Neural cell (in vitro differentiated cells): ENCODE measurements around the gene ING5. TPM values are rescaled to one million over a fixed set of nuclear protein-coding genes. Genes with fewer than 3 reads are reported as not detected.
A peak's percentile ranks its signal among the peaks of the same experiment; 100 is the strongest.

ENCODE experiments used
- H2AFZ ChIP-seq: fragments of 200-600, 300-800 bp; sonication (generic), shearing (Covaris generic); 2 replicates; pipeline ENCODE4 v1.6.0; 2014; ENCODE audit warnings: low read depth, mild to moderate bottlenecking, antibody characterized with exemption, low read length, moderate library complexity
- H3F3A ChIP-seq: fragments of 200-600 bp; shearing (Covaris generic); 2 replicates; pipeline ENCODE4 v1.6.1; 2016; ENCODE audit warnings: mild to moderate bottlenecking, moderate library complexity, mixed read lengths, antibody characterized with exemption, low read length; ENCODE audit not compliant: insufficient read depth, poor library complexity, severe bottlenecking
- H3K27ac ChIP-seq: fragments of 200-600, 300-800 bp; sonication (generic), shearing (Covaris generic); 2 replicates; pipeline ENCODE4 v1.5.1; 2014; ENCODE audit warnings: mild to moderate bottlenecking, low read length, moderate library complexity
- H3K27me3 ChIP-seq: fragments of 300-800, 200-600 bp; sonication (generic), shearing (Covaris generic); 2 replicates; pipeline ENCODE4 v1.6.0; 2014; ENCODE audit warnings: mild to moderate bottlenecking, low read depth, low read length, moderate library complexity; ENCODE audit not compliant: insufficient read depth
- H3K36me3 ChIP-seq: fragments of 300-800, 200-600 bp; sonication (generic), shearing (Covaris generic); 2 replicates; pipeline ENCODE4 v1.5.1; 2014; ENCODE audit warnings: mild to moderate bottlenecking, antibody characterized with exemption, low read length, moderate library complexity; ENCODE audit not compliant: insufficient read depth
- H3K4me2 ChIP-seq: fragments of 300-800, 200-600 bp; sonication (generic), shearing (Covaris generic); 2 replicates; pipeline ENCODE4 v1.6.0; 2014; ENCODE audit warnings: mild to moderate bottlenecking, low read length
- H3K4me3 ChIP-seq: fragments of 300-800, 200-600 bp; sonication (generic), shearing (Covaris generic); 2 replicates; pipeline ENCODE4 v1.5.1; 2014; ENCODE audit warnings: mild to moderate bottlenecking, low read length, moderate library complexity
- H3K79me2 ChIP-seq: fragments of 200-600 bp; shearing (Covaris generic); replicated peaks from 2 replicates; pipeline ENCODE4 v1.6.0; 2014; ENCODE audit warnings: mild to moderate bottlenecking, low read length, moderate library complexity; ENCODE audit not compliant: insufficient read depth
- H3K9ac ChIP-seq: fragments of 300-800, 200-600 bp; sonication (generic), shearing (Covaris generic); 2 replicates; pipeline ENCODE4 v1.6.1; 2016; ENCODE audit warnings: mild to moderate bottlenecking, low read length, mixed read lengths
- H3K9me2 ChIP-seq: fragments of 200-600 bp; shearing (Covaris generic); 2 replicates; pipeline ENCODE4 v1.6.1; 2016; ENCODE audit warnings: mild to moderate bottlenecking, low read length, mixed read lengths; ENCODE audit not compliant: insufficient read depth
- H3K9me3 ChIP-seq: fragments of 200-600, 300-800 bp; sonication (generic), shearing (Covaris generic); 2 replicates; pipeline ENCODE4 v1.6.1; 2016; ENCODE audit warnings: mild to moderate bottlenecking, mixed run types, low read length, moderate library complexity, mixed read lengths
- H4K20me1 ChIP-seq: fragments of 200-600 bp; shearing (Covaris generic); 2 replicates; pipeline ENCODE4 v1.6.1; 2016; ENCODE audit warnings: mild to moderate bottlenecking, mixed run types; ENCODE audit not compliant: insufficient read depth
- EP300 ChIP-seq: fragments of 450-650 bp; conservative IDR thresholded peaks from 2 replicates; pipeline ENCODE4 v1.6.1; 2014; ENCODE audit warnings: antibody characterized with exemption, mild to moderate bottlenecking, moderate library complexity; ENCODE audit not compliant: poor library complexity, severe bottlenecking
- EZH2 ChIP-seq: fragments of 200-600, 300-800 bp; shearing (Covaris generic), sonication (generic); IDR thresholded peaks from 2 replicates; pipeline ENCODE4 v1.6.1; 2014; ENCODE audit warnings: antibody characterized with exemption, low read length, borderline replicate concordance, mild to moderate bottlenecking; ENCODE audit not compliant: insufficient read depth, poor library complexity, severe bottlenecking
- MXI1 ChIP-seq: fragments of 450-650 bp; conservative IDR thresholded peaks from 2 replicates; pipeline ENCODE4 v1.6.1; 2014; ENCODE audit warnings: antibody characterized with exemption, mild to moderate bottlenecking; ENCODE audit not compliant: poor library complexity, severe bottlenecking
- POLR2AphosphoS5 ChIP-seq: IDR thresholded peaks from 2 replicates; pipeline ENCODE4 v1.6.1; 2012
- RAD21 ChIP-seq: fragments of 450-650 bp; conservative IDR thresholded peaks from 2 replicates; pipeline ENCODE4 v1.6.1; 2014; ENCODE audit warnings: antibody characterized with exemption, mild to moderate bottlenecking, moderate library complexity
- SMC3 ChIP-seq: fragments of 450-650 bp; conservative IDR thresholded peaks from 2 replicates; pipeline ENCODE4 v1.6.1; 2014; ENCODE audit warnings: antibody characterized with exemption, mild to moderate bottlenecking, moderate library complexity; ENCODE audit not compliant: poor library complexity
- TAF1 ChIP-seq: IDR thresholded peaks from 2 replicates; pipeline ENCODE4 v1.6.1; 2012; ENCODE audit warnings: low read depth
- polyA plus RNA-seq: library from polyadenylated mRNA; depleted of rRNA; stranded (reverse); fragments of >200 nt; gene quantifications from 2 replicates; pipeline ENCODE4 v1.2.3, GENCODE V29; 2014
- TF ChIP-seq, protein P1 (sequence below): fragments of 450-650 bp; IDR thresholded peaks from 2 replicates; pipeline ENCODE4 v1.5.1; 2014; ENCODE audit warnings: antibody characterized with exemption, mild to moderate bottlenecking, moderate library complexity; ENCODE audit not compliant: poor library complexity, severe bottlenecking
- TF ChIP-seq, protein P2 (sequence below): IDR thresholded peaks from 2 replicates; pipeline ENCODE4 v1.6.1; 2012; ENCODE audit warnings: borderline replicate concordance

Gene ING5
- polyA plus RNA-seq, 1 donor from 2014 or later, result 22.8 TPM

DNA sequence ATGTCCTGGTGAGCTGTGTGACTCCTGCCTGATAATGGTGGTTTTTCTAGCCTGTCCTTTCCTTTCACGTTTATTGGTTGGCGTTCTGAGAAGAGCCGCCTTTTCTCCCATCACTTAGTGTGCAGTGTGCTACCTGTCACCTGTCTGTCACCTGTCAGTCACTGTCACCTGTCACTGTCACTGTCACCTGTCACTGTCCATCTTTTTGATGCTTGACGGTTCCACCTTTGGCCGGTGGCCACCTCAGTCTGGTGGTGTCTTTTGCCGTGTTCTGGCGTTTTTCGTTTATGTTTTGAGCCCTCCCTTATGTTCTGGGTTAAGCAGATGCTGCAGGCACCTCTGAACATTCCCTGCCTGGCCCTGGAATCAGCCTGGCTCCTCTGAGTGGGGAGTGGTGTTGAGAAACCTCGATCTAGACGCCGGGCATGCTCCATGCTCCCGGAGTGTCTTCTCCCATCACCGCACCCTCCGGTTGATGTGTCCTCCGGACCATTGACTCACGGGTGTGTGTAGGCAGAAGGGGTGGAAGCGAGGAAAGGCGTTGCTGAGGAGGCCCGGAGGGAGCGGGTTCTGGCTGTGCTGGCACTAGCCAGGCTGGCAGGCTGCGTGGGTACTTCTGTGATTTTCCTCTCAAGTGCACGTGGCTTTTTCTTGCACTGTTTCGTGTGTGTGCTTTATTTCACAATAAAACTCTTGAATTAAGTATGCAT lies 36.0 kb upstream of the ING5 start:
- H3K27ac ChIP-seq, result peak overlapping the region; percentile 79
- H3K36me3 ChIP-seq, result peaks cover 6% of the 10 kb centered on the region
- no peak overlapping the region for H2AFZ ChIP-seq
- peak overlapping the region; percentile 52 for H3K4me3 ChIP-seq
- H3K9me2 ChIP-seq, result no peaks in the 10 kb centered on the region
- no peaks in the 10 kb centered on the region for H3K27me3 ChIP-seq
- H3F3A ChIP-seq, result no peaks in the 10 kb centered on the region
- TF ChIP-seq TAF1 (no peak), EZH2 (no peak), MXI1 (no peak), SMC3 (no peak), RAD21 (no peak), EP300 (peak; percentile 100), POLR2AphosphoS5 (peak; percentile 98)
- TF ChIP-seq, protein P1, sequence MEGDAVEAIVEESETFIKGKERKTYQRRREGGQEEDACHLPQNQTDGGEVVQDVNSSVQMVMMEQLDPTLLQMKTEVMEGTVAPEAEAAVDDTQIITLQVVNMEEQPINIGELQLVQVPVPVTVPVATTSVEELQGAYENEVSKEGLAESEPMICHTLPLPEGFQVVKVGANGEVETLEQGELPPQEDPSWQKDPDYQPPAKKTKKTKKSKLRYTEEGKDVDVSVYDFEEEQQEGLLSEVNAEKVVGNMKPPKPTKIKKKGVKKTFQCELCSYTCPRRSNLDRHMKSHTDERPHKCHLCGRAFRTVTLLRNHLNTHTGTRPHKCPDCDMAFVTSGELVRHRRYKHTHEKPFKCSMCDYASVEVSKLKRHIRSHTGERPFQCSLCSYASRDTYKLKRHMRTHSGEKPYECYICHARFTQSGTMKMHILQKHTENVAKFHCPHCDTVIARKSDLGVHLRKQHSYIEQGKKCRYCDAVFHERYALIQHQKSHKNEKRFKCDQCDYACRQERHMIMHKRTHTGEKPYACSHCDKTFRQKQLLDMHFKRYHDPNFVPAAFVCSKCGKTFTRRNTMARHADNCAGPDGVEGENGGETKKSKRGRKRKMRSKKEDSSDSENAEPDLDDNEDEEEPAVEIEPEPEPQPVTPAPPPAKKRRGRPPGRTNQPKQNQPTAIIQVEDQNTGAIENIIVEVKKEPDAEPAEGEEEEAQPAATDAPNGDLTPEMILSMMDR, result no peak
- TF ChIP-seq, protein P2, sequence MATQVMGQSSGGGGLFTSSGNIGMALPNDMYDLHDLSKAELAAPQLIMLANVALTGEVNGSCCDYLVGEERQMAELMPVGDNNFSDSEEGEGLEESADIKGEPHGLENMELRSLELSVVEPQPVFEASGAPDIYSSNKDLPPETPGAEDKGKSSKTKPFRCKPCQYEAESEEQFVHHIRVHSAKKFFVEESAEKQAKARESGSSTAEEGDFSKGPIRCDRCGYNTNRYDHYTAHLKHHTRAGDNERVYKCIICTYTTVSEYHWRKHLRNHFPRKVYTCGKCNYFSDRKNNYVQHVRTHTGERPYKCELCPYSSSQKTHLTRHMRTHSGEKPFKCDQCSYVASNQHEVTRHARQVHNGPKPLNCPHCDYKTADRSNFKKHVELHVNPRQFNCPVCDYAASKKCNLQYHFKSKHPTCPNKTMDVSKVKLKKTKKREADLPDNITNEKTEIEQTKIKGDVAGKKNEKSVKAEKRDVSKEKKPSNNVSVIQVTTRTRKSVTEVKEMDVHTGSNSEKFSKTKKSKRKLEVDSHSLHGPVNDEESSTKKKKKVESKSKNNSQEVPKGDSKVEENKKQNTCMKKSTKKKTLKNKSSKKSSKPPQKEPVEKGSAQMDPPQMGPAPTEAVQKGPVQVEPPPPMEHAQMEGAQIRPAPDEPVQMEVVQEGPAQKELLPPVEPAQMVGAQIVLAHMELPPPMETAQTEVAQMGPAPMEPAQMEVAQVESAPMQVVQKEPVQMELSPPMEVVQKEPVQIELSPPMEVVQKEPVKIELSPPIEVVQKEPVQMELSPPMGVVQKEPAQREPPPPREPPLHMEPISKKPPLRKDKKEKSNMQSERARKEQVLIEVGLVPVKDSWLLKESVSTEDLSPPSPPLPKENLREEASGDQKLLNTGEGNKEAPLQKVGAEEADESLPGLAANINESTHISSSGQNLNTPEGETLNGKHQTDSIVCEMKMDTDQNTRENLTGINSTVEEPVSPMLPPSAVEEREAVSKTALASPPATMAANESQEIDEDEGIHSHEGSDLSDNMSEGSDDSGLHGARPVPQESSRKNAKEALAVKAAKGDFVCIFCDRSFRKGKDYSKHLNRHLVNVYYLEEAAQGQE, result no peak
- H3K79me2 ChIP-seq, result no peaks in the 10 kb centered on the region
- peak overlapping the region; percentile 19 for H3K4me2 ChIP-seq
- H3K9me3 ChIP-seq, result no peaks in the 10 kb centered on the region
- H3K9ac ChIP-seq, result peak overlapping the region; percentile 57
- no peaks in the 10 kb centered on the region for H4K20me1 ChIP-seq

DNA sequence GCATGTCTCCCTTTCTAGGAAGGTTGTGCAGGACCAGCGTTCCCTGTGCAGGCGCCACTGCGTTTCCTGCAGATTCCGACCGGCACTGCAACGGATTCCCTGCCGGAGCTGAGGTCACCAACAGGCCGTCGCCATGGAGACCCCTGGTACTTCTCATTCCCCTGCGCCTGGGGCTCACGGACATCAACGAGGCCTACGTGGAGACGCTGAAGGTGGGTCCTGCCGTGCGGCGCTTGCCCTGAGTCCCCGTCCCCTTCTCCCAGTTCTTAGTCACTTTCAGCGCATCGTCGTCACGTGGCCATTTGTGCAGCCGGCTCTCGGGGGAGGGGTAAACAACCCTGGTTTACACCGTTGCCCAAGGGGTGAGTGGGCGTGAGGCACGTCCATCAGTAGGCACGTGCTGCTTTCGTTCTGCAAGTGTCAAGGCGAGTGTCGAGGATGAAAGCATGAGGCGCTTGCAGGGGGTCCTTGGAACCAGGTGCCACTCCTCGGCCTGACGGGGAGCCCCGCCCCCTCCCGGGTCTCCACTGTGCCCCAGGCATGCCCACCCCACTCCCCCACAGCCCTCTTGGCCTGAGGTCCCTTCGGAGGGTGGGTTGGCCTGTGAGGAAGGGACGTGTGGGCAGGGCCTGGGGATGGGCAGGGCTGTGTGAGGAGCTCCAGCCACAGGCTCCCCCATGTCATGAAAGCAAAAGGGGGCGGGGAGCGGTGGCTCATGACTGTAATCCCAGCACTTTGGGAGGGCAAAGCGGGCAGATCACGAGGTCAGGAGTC lies 35.0 kb upstream of the ING5 start:
- H2AFZ ChIP-seq, result no peak overlapping the region

More for the DNA sequence above, 35.0 kb upstream of the ING5 start:
- Histone ChIP-seq H3K4me2 (peak overlapping the region; percentile 19), H4K20me1 (no peaks in the 10 kb centered on the region), H3K36me3 (peaks cover 6% of the 10 kb centered on the region), H3K9me3 (no peaks in the 10 kb centered on the region), H3K9me2 (no peaks in the 10 kb centered on the region), H3K79me2 (no peaks in the 10 kb centered on the region), H3K4me3 (peak overlapping the region; percentile 52), H3K9ac (peak overlapping the region; percentile 57), H3K27ac (peak overlapping the region; percentile 79), H3F3A (no peaks in the 10 kb centered on the region), H3K27me3 (no peaks in the 10 kb centered on the region)
- TF ChIP-seq POLR2AphosphoS5 (peak; percentile 58), MXI1 (peak; percentile 69), EP300 (peak; percentile 42), EZH2 (no peak), RAD21 (peak; percentile 54), TAF1 (no peak), SMC3 (peak; percentile 37)
- TF ChIP-seq, protein P1, result peak; percentile 37
- TF ChIP-seq, protein P2, result peak; percentile 77
